WTC11 (cell line): ENCODE data around the gene BCAS3.

ENCODE experiments used
- NFE2L1 ChIP-seq: sonication (generic); formaldehyde crosslinking; IDR thresholded peaks from 2 replicates; pipeline ENCODE4 v1.8.1; 2023; ENCODE audit warnings: missing genetic modification reagents
- RORB ChIP-seq: fragments of 250-450 bp; sonication (Bioruptor Pico); IDR thresholded peaks from 2 replicates; pipeline ENCODE4 v1.9.0; 2021; ENCODE audit warnings: mild to moderate bottlenecking
- TF ChIP-seq, protein P1 (sequence below): fragments of 200-600 bp; IDR thresholded peaks from 2 replicates; pipeline ENCODE4 v1.8.0; 2022; ENCODE audit warnings: antibody characterized with exemption
- TF ChIP-seq, protein P2 (sequence below): sonication (generic); formaldehyde crosslinking; IDR thresholded peaks from 2 replicates; pipeline ENCODE4 v1.8.1; 2023; ENCODE audit warnings: mild to moderate bottlenecking, missing genetic modification reagents, moderate library complexity

DNA sequence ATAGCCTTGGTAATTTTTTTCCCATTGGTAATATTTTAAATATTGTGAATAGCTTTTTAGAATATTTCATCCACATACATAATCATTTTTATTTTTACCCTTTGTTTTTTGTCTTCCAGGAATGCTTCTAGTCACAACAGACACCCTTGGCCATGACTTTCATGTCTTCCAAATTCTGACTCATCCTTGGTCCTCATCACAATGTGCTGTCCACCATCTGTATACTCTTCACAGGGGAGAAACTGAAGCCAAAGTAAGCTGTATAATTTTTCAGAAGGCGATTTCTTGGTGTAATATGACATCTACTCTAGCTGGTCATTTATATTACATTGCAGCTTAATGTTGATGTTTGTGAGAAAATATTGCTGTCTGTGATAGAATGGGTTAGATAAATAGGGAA lies 269.4 kb downstream of the BCAS3 start:
- TF ChIP-seq, protein P1, sequence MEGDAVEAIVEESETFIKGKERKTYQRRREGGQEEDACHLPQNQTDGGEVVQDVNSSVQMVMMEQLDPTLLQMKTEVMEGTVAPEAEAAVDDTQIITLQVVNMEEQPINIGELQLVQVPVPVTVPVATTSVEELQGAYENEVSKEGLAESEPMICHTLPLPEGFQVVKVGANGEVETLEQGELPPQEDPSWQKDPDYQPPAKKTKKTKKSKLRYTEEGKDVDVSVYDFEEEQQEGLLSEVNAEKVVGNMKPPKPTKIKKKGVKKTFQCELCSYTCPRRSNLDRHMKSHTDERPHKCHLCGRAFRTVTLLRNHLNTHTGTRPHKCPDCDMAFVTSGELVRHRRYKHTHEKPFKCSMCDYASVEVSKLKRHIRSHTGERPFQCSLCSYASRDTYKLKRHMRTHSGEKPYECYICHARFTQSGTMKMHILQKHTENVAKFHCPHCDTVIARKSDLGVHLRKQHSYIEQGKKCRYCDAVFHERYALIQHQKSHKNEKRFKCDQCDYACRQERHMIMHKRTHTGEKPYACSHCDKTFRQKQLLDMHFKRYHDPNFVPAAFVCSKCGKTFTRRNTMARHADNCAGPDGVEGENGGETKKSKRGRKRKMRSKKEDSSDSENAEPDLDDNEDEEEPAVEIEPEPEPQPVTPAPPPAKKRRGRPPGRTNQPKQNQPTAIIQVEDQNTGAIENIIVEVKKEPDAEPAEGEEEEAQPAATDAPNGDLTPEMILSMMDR: no peak
- TF ChIP-seq NFE2L1 (no peak), RORB (CRISPR knock-in tag) (no peak)
- TF ChIP-seq, protein P2, sequence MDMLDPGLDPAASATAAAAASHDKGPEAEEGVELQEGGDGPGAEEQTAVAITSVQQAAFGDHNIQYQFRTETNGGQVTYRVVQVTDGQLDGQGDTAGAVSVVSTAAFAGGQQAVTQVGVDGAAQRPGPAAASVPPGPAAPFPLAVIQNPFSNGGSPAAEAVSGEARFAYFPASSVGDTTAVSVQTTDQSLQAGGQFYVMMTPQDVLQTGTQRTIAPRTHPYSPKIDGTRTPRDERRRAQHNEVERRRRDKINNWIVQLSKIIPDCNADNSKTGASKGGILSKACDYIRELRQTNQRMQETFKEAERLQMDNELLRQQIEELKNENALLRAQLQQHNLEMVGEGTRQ (CRISPR knock-in tag): no peak
